Brain microvascular endothelial cell (primary cell): ENCODE measurements around the gene PFN1.

Experiments
- DNase-seq: peaks from one replicate; pipeline ENCODE4 v3.0.0-alpha.2; 2020
- H3K27ac ChIP-seq: fragments of 250-450 bp; sonication (Bioruptor Pico); 2 replicates; pipeline ENCODE4 v1.5.1; 2020; ENCODE audit warnings: mild to moderate bottlenecking, moderate library complexity
- H3K27me3 ChIP-seq: fragments of 250-450 bp; sonication (Bioruptor Pico); replicated peaks from 2 replicates; pipeline ENCODE4 v1.5.1; 2020; ENCODE audit warnings: mild to moderate bottlenecking
- H3K36me3 ChIP-seq: fragments of 250-450 bp; sonication (Bioruptor Pico); replicated peaks from 2 replicates; pipeline ENCODE4 v1.5.1; 2020; ENCODE audit warnings: mild to moderate bottlenecking
- H3K4me3 ChIP-seq: 2 replicates; pipeline ENCODE4 v1.5.1; 2011; ENCODE audit warnings: low read depth, mild to moderate bottlenecking, control low read depth, low read length, moderate library complexity
- CTCF ChIP-seq: IDR thresholded peaks from 2 replicates; pipeline ENCODE4 v1.5.1; 2011; ENCODE audit warnings: low read depth, mild to moderate bottlenecking, moderate library complexity, low read length, control low read depth, inconsistent platforms; ENCODE audit errors: missing control alignments
- in situ Hi-C: cut with HindIII; loops from 2 replicates; pipeline ENCODE4 v1.10.0; 2017; ENCODE audit warnings: low sequenced_read_pairs, low pct_ligation_motif_present

PFN1 gene

GRCh38 chr17:4986403-4986802 is 38.1 kb upstream of the PFN1 start:
- peaks cover 13% of the 10 kb centered on the region for H3K36me3 ChIP-seq
- no peak for TF ChIP-seq CTCF
- no peaks in the 10 kb centered on the region for H3K27me3 ChIP-seq
- no peak overlapping the region for H3K27ac ChIP-seq
- no peak for DNase-seq
- peak overlapping the region; percentile 82 for H3K4me3 ChIP-seq
- in situ Hi-C loops: no loop called here

- no peak for TF ChIP-seq CTCF
- no peak overlapping the region for H3K27ac ChIP-seq
Observed at GRCh38 chr17:4982305-4982704, 34.0 kb upstream of the PFN1 start.

GRCh38 chr17:4980644-4981216 is 32.4 kb upstream of the PFN1 start:
- Histone ChIP-seq H3K27me3 (no peaks in the 10 kb centered on the region), H3K27ac (no peak overlapping the region), H3K4me3 (no peak overlapping the region), H3K36me3 (peaks cover 52% of the 10 kb centered on the region)
- DNase-seq: peak; percentile 31
- in situ Hi-C loops: no loop called here
- TF ChIP-seq CTCF: peak; percentile 71

More at GRCh38 chr17:4982305-4982704, 34.0 kb upstream of the PFN1 start:
- no peaks in the 10 kb centered on the region for H3K27me3 ChIP-seq
- H3K36me3 ChIP-seq: peaks cover 46% of the 10 kb centered on the region
- no peak overlapping the region for H3K4me3 ChIP-seq
- in situ Hi-C loops: no loop called here
- no peak for DNase-seq

- H3K27ac ChIP-seq: no peak overlapping the region
- H3K36me3 ChIP-seq: peaks cover 55% of the 10 kb centered on the region
Observed at GRCh38 chr17:4978726-4979125, 30.4 kb upstream of the PFN1 start.

GRCh38 chr17:4974115-4974670 is 25.9 kb upstream of the PFN1 start:
- Histone ChIP-seq H3K27me3 (no peaks in the 10 kb centered on the region), H3K27ac (no peak overlapping the region), H3K4me3 (no peak overlapping the region), H3K36me3 (peaks cover 54% of the 10 kb centered on the region)
- in situ Hi-C loops: no loop called here
- no peak for TF ChIP-seq CTCF
- DNase-seq: no peak

More at GRCh38 chr17:4978726-4979125, 30.4 kb upstream of the PFN1 start:
- DNase-seq: no peak
- Histone ChIP-seq H3K4me3 (no peak overlapping the region), H3K27me3 (no peaks in the 10 kb centered on the region)
- in situ Hi-C loops: no loop called here
- TF ChIP-seq CTCF: no peak
